Posterior vena cava (tissue), 2 donors: ENCODE data around the gene LDAF1. TPM values are rescaled to one million over a fixed set of nuclear protein-coding genes. Genes with fewer than 3 reads are reported as not detected.
"Not testable (repeated sequence)": the region's sequence is repeated elsewhere in the genome, so short reads cannot be mapped to it uniquely, and the experiment has no call there.

Source experiments
- DNase-seq: peaks from one replicate; pipeline ENCODE4 v3.0.0-alpha.2; 2020; ENCODE audit warnings: low spot score
- intact Hi-C, 2 donors: fragments of 100-400 bp; cut with DNase I; formaldehyde crosslinking; loops; one replicate each; pipeline versions ENCODE4 v1.14.1 to v1.14.2; 2022 to 2023
- total RNA-seq, 2 donors: library from RNA; stranded (reverse); fragmentation: NEBNext Ultra II Directional; extraction: Animal tissue kit (Norgen Biotek cat#: 25700); gene quantifications; one replicate each; pipeline ENCODE4 v1.2.1, GENCODE V29; 2021
- donor health status: DM: yes; HTN: yes; CAD: no.
- donor health status: DM: yes; HTN: yes; CAD: no.

Gene LDAF1
- total RNA-seq, 2 donors from 2014 or later: 39.8 to 49.6 TPM

DNA sequence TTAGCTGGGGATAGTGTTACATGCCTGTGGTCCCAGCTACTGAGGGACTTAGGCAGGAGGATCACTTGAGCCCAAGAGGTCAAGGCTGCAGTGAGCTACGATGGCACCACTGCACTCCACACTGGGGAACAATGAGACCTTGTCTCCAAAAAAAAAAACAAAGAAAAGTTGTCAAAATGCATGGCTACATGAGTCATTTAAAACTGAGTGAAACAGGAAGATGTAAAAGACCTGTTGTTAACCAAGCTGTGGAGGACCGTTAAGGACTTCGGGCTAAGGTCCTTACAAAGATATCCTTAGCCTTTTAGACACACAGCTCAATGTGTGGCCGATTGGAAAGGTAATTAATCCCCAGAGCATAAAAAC is 27.8 kb downstream of the LDAF1 start:
- no peak for DNase-seq
- intact Hi-C loops: loop anchor here (5.0 to 10.0 kb wide), 2 partner anchors 108 to 116 kb away; no protein-coding TSS in a partner anchor

DNA sequence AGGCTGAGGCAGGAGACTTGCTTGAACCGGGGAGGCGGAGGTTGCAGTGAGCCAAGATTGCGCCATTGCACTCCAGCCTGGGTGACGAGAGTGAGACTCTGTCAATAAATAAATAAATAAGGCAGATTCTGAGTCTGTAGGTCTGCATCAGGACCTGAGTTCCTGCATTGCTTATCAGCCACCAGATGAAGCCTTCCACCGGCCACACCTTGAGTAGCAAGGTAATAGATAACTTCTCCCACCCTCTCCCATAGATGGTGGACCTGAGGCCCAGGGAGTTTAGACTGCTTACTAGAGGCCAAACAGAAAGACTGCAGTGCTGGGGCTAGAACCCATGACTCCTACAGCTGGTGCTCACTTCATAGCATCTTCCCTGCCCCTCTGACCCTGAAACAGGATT is 30.8 kb downstream of the LDAF1 start:
- DNase-seq: no peak
- intact Hi-C loops: loop anchor here (5.0 to 10.0 kb wide), 2 partner anchors 105 to 113 kb away; no protein-coding TSS in a partner anchor

DNA sequence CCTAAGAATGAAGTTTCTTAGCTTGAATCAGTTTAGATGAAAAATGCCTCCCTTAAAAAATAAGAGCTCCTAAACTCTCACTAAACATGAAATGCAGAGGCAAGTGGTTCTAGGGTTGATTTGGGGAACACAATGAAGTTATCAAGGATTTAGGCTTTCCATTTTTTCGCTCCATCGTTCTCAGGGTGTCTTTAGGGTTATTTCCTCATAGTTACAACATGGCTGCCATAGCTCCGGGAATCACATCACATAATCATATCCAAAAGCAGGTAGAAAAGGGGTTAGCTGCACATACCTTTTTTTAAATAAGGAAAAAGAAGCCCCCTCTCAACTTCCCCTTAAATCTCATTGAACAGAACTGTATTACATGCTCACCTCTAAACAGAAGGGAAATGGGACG is 31.5 kb downstream of the LDAF1 start:
- no peak for DNase-seq
- intact Hi-C loops: no loop called here

- intact Hi-C loops: no loop called here
- DNase-seq: no peak
Measured at GRCh38 chr16:21190599-21190998, 32.1 kb downstream of the LDAF1 start.

GRCh38 chr16:21192991-21193390 is 34.5 kb downstream of the LDAF1 start:
- DNase-seq: no peak
- intact Hi-C loops: no loop called here

DNA sequence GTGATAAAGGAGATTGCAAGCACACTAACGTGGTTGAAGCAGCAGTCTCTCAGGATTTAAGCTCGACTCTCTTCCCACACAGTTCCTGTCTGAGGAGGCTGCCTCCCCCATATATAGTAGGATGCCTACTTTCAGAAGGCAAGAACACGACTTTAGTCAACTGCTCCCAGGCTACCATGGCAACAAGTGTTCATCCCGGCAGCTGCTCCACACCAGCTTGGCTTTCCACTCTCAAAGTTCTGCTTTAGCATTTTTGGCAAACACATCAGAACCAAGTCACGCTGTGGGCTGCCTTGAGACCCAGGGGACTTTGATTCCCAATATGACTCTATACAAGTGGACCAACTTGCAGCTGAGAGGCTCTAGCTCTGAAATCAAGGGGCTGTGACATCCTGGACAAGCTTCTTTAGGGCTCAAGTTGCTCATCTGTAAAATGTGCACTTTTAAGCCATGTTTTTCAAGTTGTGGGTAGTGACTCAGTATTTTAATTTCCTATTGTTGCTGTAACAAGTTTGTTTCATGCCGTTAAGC is 36.4 kb downstream of the LDAF1 start:
- intact Hi-C loops: no loop called here

GRCh38 chr16:21195330-21195729 is 36.9 kb downstream of the LDAF1 start:
- DNase-seq, intact Hi-C loops: not testable (repeated sequence)

More for the DNA sequence above, 36.4 kb downstream of the LDAF1 start:
- no peak for DNase-seq

- intact Hi-C loops: no loop called here
- DNase-seq: no peak
Measured at GRCh38 chr16:21197112-21197511, 38.6 kb downstream of the LDAF1 start.

DNA sequence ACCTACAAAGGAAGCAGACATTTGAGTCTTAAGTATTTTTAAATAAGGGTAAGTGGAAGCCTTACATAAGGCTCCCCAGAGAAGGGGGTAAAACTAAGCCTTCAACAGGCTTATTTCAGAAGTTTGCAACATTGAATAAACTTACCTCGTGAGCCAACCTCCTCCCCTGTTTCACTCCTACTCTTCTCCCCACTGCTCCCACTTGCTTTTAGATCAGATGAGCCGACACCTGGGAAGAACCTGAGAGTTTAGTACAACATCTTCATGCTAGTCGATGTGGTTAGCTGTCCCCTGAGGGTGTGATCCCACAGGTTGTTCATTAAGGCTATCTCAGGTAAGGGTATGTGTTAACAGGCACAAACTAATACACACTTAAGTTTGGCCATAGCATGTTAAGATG is 39.1 kb downstream of the LDAF1 start:
- no peak for DNase-seq
- intact Hi-C loops: no loop called here

- intact Hi-C loops: no loop called here
- DNase-seq: no peak
Measured at GRCh38 chr16:21199607-21200218, 41.2 kb downstream of the LDAF1 start.

GRCh38 chr16:21203155-21203797 is 44.8 kb downstream of the LDAF1 start:
- intact Hi-C loops: no loop called here
- DNase-seq: no peak

GRCh38 chr16:21205303-21205702 is 46.8 kb downstream of the LDAF1 start:
- intact Hi-C loops: no loop called here
- no peak for DNase-seq

GRCh38 chr16:21206550-21206949 is 48.1 kb downstream of the LDAF1 start:
- no peak for DNase-seq
- intact Hi-C loops: no loop called here

DNA sequence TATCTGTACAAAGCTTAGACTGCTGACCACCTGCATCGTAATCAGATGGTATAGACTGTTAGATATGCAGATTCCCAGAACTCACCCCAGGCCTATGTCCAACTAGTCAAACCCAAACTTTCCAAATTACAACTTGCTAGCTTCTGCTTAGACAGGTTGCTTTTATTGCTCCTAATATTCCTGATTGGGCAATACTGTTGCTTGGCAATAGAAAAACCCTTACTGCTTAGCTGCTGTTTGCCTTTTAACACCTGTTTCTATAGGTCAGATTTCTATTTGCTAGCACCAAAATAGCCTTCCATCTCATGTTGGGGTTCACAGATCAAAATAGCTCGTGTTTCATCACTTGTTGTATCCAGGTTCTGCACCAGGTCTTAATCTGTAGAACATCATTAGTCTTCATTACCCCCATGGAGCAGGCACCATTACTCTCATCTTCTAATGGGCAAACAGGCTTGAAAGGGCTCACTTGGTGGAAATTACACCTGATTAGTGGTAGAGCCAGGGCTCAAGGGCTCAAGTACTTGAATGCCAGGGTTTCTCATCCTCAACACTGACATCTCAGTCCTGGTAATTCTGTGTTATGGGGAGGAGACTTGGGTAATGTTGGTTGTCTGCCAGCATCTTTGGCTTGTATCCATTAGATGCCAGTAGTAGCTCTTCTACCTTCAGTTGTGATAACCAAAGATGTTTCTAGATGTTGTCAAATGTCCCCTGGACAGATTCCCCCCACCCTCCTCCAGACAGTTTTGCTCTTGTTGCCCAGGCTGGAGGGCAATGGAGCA is 50.2 kb downstream of the LDAF1 start:
- intact Hi-C loops: no loop called here
- DNase-seq: no peak

DNA sequence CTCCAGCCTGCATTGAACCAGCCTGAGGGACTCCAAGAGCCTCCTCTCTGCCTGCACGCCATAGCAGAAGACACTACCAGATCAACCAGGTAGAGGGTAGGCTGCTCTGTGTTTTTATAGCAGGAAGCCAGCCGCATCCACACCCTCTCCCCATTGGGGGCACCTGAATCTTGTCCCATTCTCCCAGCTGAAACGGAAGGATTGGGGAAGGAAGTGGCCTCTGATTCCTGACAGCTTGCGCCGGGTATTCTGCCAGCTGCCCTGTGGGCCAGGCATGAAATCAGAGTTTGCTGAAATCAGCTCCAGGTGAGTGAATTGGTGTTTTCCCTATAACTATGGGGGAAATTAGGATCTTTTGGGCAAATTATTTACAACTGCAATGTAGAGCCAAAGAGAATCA is 53.0 kb downstream of the LDAF1 start, which contains the start of gene ZP2:
Gene ZP2, minus strand, starts transcription at position 89 of the 400 bp plus-strand sequence. Its CDS starts 27 bp downstream, at position 62.
- intact Hi-C loops: no loop called here
- no peak for DNase-seq

DNA sequence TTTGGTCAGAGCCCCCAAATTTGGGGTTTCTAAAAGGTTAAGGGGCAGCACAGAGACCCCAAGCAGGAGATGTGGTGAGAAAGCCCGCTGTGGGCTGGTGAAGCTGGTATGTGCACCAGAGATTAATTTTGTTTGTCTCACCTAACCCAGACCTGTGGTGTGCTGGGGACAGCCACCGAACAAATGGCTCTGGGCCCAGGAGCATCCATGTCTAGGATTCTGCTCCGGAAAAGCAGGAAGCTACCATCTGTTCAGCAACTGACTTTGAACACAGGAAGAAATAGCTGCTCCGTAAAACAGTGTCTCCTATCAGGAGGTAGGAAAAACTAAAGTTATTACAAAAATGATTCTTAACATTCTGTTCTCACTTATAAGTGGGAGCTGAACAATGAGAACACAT is 55.6 kb downstream of the LDAF1 start:
- intact Hi-C loops: no loop called here
- no peak for DNase-seq

DNA sequence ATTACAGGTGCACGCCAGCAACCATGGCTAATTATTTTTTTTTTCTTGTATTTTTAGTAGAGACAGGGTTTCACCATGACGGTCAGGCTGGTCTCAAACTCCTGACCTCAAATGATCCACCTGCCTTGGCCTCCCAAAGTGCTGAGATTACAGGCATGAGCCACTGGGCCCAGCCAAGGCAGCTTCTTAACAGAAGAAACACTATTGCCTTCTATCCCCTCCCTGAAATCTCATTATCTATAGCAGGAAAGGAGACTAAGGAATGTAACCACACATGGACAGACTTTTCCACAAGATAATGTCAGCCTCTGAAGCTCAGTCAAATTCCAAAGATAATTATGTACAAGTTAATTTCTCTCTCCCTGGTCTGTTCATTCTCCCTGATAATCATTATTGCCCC is 58.6 kb downstream of the LDAF1 start:
- DNase-seq: no peak
- intact Hi-C loops: no loop called here

DNA sequence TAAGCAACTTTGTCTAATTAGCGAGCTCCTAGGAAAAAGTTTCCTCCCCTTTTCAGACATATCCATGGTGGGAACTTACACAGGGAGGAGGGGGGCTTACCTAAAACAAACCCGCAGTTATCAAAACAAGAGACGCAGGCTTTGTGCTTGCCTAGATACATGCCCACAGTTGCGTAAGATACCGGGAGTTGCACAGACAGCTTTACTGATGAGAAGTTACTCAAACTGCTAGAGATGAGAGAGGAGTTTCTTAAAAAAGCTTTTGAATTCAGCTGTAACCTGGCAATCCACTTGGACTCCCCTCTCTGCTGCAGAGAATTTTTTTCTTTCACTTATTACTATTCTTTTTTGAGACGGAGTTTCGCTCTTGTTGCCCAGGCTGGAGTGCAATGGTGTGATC is 59.7 kb downstream of the LDAF1 start:
- intact Hi-C loops: no loop called here
- no peak for DNase-seq

- intact Hi-C loops: no loop called here
- no peak for DNase-seq
Measured at GRCh38 chr16:21219551-21219950, 61.1 kb downstream of the LDAF1 start.
